GM19395 (cell line): Measurements from ENCODE around the gene DMPK.
A peak's percentile ranks its signal among the peaks of the same experiment; 100 is the strongest.

Experiments
- ATAC-seq: cut with Tn5 transposase; IDR thresholded peaks from one replicate; pipeline ENCODE4 v1.9.1; 2021; ENCODE audit warnings: mild to moderate bottlenecking, moderate library complexity; ENCODE audit not compliant: unreplicated experiment

Gene DMPK

GRCh38 chr19:45786533-45786894, 4.2 kb upstream of the DMPK start:
- ATAC-seq: no peak

DNA sequence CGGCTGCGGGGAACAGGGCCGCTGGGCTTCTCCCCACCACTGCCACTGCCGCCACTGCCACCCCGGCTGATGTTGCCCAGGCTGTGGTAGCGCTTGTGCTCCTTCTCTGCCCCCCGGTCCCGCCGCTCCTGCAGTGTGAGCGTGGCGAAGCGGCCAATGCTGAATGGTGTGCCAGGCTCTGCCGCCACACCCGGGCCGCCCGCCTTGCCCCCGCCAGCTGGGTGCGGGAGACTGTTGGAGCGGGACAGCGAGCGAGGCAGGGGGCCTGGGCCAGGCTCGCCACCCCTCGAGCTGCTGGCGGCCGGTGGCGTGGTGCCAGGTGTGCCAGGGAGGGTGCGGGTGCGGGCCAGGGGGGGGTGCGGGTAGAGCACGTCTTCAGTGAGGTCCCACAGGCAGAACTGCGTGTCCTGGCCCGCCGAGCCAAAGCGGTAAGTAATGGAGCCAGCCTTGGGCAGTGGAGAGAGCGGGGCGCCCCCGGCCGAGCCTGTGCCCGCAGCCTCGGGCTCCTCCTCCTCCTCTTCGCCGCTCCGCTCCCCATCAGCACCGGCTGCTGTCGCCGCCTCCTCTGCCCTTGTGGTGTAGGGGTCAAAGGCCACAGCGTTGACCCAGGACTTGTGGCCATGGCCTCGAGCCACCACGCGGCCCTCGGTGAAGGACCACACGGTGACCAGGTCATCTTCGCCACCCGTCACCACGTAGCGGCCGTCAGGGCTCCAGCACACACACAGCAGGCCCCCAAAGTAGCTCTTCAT, 3.7 kb upstream of the DMPK start:
- ATAC-seq: no peak

GRCh38 chr19:45785097-45785496, 2.8 kb upstream of the DMPK start:
- ATAC-seq: no peak

DNA sequence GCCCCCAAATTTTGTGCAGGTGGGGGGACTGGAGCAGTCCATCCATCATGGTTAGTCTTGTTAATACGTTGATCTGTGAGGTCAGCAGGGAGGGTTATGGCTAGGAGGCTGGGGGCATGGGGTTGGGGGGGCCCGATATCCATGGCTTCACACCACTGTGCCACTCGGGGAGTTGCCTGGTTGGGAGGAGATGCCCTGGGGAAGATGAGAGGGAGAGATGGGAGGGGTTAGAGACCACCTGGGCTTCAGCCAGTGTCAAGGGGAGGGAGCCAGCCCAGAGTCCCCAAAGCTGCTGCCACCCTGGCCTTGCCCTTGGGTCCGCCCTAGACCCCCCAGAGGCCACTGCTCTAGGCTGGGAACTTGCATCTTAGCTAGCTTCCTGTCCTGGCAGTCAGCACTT, 1.8 kb upstream of the DMPK start:
- no peak for ATAC-seq

DNA sequence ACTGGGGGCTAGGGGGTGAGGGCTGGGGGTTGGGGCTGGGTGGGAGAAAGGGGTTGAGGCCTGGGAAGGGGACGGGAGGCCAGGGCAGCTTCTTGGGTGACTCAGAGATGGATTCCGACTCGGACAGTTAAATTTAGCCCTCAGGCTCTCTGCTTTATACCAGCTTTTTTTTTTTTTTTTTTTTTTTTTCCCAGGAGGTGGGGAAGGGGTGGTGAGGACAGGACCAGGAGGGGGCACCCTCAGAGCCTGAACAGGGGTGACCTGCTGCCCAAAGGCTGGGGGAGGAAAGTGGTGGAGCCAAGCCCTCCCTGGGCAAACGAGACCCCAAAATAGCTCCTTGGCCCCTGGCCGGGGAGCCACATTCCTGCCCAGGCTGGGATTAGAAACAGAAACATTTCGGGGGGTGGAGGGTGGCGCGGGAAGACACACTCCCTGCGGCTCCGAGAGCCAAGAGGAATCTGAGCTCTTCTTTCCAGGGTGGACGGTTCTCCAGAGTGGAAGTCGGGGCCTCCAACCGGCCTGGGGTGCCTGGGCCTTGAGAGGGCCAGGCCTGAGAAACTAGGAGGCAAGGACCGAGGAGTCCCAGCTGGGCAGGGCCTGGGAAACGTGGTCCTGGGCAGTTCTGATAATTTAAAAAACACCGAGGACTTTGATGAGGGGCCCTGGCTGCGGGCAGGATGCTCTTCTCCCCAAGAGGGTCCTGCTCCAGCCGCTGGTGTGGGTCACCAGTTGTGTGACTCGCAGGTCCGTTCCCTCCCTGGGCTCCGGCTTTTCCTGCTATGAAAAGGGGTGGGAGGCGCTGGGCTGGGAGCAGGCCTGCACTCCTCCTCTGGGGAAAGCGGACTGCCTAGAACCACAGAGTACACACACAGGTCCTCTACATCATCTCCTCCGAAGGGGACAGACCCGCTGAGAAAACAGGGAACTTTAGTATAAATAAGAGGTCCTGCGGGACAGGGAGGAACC, 813 bp upstream of the DMPK start:
- no peak for ATAC-seq

- no peak for ATAC-seq
Observed at GRCh38 chr19:45781214-45782161, 802 bp downstream of the DMPK start.

GRCh38 chr19:45780448-45781213, 1.7 kb downstream of the DMPK start:
- ATAC-seq: no peak

- no peak for ATAC-seq
Observed at GRCh38 chr19:45780146-45780447, 2.2 kb downstream of the DMPK start.

GRCh38 chr19:45779231-45780145, 2.8 kb downstream of the DMPK start:
- ATAC-seq: peak; percentile 78

- no peak for ATAC-seq
Observed at GRCh38 chr19:45778010-45778661, 4.2 kb downstream of the DMPK start.

DNA sequence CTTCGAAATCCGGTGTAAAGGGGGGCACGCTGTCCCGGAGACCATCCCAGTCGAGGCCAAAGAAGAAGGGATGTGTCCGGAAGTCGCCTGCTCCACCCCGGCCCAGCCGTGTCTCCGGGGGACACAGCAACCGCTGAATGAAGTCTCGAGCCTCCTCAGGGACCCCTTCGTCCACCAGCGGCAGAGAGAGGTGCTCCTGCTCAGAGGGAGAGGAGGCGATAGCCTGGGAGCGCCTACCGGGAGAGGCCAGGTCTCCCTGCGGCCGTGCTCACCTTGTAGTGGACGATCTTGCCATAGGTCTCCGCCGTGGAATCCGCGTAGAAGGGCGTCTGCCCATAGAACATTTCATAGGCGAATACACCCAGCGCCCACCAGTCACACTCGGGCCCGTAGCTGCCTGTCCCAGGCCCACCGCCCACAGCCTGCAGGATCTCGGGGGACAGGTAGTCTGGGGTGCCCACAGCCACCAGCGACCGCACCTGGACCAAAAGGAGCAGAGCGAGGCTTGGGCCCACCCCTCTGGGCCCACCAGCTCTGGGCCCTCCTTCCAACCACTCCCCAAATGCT, 4.8 kb downstream of the DMPK start:
- ATAC-seq: no peak

DNA sequence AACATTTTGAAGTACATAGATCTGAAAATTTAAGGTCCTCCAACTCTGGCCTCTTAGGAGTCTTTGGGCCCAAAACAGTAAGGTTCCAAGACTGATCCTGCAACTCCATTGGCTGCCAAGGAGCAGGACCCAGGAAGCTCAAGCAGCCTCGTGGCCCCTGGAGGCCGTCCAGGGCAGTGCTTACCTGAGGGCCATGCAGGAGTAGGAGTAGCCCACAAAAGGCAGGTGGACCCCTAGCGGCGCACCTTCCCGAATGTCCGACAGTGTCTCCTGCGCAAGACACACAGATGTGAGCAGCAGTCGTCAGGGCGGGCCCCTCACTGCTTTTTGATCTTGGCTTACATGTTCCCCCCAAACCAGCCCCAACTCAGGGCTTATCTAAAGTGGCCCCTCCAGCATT, 7.5 kb downstream of the DMPK start:
- ATAC-seq: no peak

- no peak for ATAC-seq
Observed at GRCh38 chr19:45773384-45773783, 8.9 kb downstream of the DMPK start.

DNA sequence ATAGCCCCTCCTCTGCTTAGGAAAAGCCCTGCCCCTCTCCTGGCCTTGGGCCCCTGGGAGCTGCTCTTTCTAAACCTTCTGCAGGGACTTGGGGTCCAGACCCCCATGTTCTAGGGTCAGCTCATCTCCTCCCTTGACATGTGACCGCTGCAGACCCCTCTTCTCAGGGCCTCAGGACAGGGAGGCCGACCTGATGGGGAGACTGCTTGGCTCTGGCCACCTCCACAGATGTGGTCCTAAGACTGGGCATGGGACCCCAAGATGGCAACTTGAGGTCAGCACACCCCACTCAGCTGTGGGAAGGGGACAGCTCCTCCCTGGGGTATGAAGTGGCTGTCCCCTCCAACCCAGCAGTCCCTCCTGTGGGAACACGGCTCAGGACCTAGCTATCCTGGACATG, 9.4 kb downstream of the DMPK start:
- no peak for ATAC-seq

GRCh38 chr19:45772130-45772840, 10.0 kb downstream of the DMPK start:
- ATAC-seq: no peak

DNA sequence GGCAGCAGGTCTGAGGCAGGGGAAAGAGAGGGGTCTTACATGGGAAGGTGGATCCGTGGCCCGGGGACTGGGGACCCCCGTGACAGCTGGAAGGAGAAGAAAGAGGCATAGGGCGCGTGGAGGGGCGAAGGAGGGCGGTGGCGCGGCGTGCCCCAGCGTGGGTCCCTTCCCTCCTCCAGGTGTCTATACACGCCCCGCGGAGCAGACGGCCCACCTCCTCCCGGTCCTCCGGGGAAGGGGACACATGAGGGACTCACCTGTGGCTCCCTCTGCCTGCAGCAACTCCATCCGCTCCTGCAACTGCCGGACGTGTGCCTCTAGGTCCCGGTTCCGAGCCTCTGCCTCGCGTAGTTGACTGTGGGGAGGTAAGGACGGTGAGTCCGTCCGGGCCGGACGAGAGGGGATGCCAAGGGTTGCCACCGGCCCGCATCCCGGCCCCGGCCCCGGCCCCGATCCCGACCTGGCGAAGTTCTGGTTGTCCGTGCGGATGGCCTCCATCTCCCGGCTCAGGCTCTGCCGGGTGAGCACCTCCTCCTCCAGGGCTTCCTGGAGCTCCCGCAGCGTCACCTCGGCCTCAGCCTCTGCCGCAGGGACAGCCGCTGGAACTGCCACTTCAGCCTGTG, 10.9 kb downstream of the DMPK start:
- ATAC-seq: no peak
